GM23338 (cell line): ENCODE measurements around the gene SUGCT. TPM values are rescaled to one million over a fixed set of nuclear protein-coding genes. Genes with fewer than 3 reads are reported as not detected.
A peak's percentile ranks its signal among the peaks of the same experiment; 100 is the strongest.
"Not testable (repeated sequence)": the region's sequence is repeated elsewhere in the genome, so short reads cannot be mapped to it uniquely, and the experiment has no call there.

Experiments used
- ATAC-seq: fragments of 200-7000 bp; cut with Tn5 transposase; 3 replicates; pipeline ENCODE4 v1.9.1; 2020
- DNase-seq: peaks from one replicate; pipeline ENCODE4 v3.0.0-alpha.2; 2015; ENCODE audit warnings: low spot score
- H2AFZ ChIP-seq: fragments of 200-600 bp; sonication (generic); 2 replicates; pipeline ENCODE4 v1.8.0; 2016; ENCODE audit warnings: antibody characterized with exemption, mild to moderate bottlenecking, moderate library complexity
- H3F3A ChIP-seq: fragments of 200-600 bp; sonication (generic); replicated peaks from 2 replicates; pipeline ENCODE4 v1.8.0; 2017; ENCODE audit warnings: antibody characterized with exemption, mixed run types, low read depth
- H3K27ac ChIP-seq: fragments of 200-600 bp; sonication (generic); 2 replicates; pipeline ENCODE4 v1.6.1; 2016; ENCODE audit warnings: low read depth
- H3K27me3 ChIP-seq: fragments of 200-600 bp; sonication (generic); 2 replicates; pipeline ENCODE4 v1.8.0; 2016; ENCODE audit warnings: mild to moderate bottlenecking, mixed run types, moderate library complexity; ENCODE audit not compliant: insufficient read depth
- H3K36me3 ChIP-seq: fragments of 200-600 bp; sonication (generic); 2 replicates; pipeline ENCODE4 v1.8.0; 2016; ENCODE audit warnings: mild to moderate bottlenecking; ENCODE audit not compliant: insufficient read depth
- H3K4me1 ChIP-seq: fragments of 200-600 bp; sonication (generic); 2 replicates; pipeline ENCODE4 v1.8.0; 2016; ENCODE audit warnings: mild to moderate bottlenecking, moderate library complexity; ENCODE audit not compliant: insufficient read depth
- H3K4me2 ChIP-seq: fragments of 200-600 bp; sonication (generic); 2 replicates; pipeline ENCODE4 v1.7.1; 2017; ENCODE audit warnings: mixed run types
- H3K4me3 ChIP-seq: fragments of 200-600 bp; sonication (generic); 2 replicates; pipeline ENCODE4 v1.6.1; 2016; ENCODE audit warnings: mixed run types
- H3K79me2 ChIP-seq: fragments of 200-600 bp; sonication (generic); replicated peaks from 2 replicates; pipeline ENCODE4 v1.8.0; 2017; ENCODE audit warnings: mild to moderate bottlenecking; ENCODE audit not compliant: insufficient read depth
- H3K9me2 ChIP-seq: fragments of 200-600 bp; sonication (generic); 2 replicates; pipeline ENCODE4 v1.8.0; 2017; ENCODE audit not compliant: insufficient read depth
- H4K20me1 ChIP-seq: fragments of 200-600 bp; sonication (generic); replicated peaks from 2 replicates; pipeline ENCODE4 v1.8.0; 2017; ENCODE audit warnings: mild to moderate bottlenecking; ENCODE audit not compliant: insufficient read depth
- H3K27ac Mint-ChIP-seq: 2 replicates; pipeline ENCODE4 v1.8.0; 2020; ENCODE audit warnings: inconsistent platforms, mild to moderate bottlenecking, moderate library complexity, mixed read lengths
- H3K27me3 Mint-ChIP-seq: 3 replicates; pipeline ENCODE4 v1.8.0; 2022; ENCODE audit warnings: low read depth, mild to moderate bottlenecking, moderate library complexity, mixed read lengths, inconsistent platforms; ENCODE audit not compliant: insufficient read depth, poor library complexity
- H3K36me3 Mint-ChIP-seq: 3 replicates; pipeline ENCODE4 v1.8.0; 2021; ENCODE audit warnings: low read depth, mild to moderate bottlenecking, inconsistent platforms, moderate library complexity, mixed read lengths
- H3K4me1 Mint-ChIP-seq: 3 replicates; pipeline ENCODE4 v1.8.0; 2020; ENCODE audit warnings: mild to moderate bottlenecking, inconsistent platforms, mixed read lengths
- H3K4me3 Mint-ChIP-seq: 3 replicates; pipeline ENCODE4 v1.8.0; 2021; ENCODE audit warnings: moderate library complexity, mild to moderate bottlenecking, inconsistent platforms, mixed read lengths
- H3K9me3 Mint-ChIP-seq: 3 replicates; pipeline ENCODE4 v1.8.0; 2020; ENCODE audit warnings: moderate library complexity, mild to moderate bottlenecking, inconsistent platforms, mixed read lengths
- CTCF ChIP-seq, 2 experiments: fragments of 200-600 bp in 1 of 2; sonication (generic) in 1 of 2; conservative IDR thresholded peaks; 2 replicates each; pipeline versions ENCODE4 v1.5.1 to v1.6.1; 2016 to 2017; ENCODE audit warnings: antibody characterized with exemption in 2 of 2, low read depth in 2 of 2, mild to moderate bottlenecking in 2 of 2, moderate library complexity in 1 of 2
- EZH2phosphoT487 ChIP-seq: fragments of 200-600 bp; sonication (generic); IDR thresholded peaks from one replicate; pipeline ENCODE4 v1.8.1; 2018; ENCODE audit warnings: antibody characterized with exemption; ENCODE audit not compliant: unreplicated experiment
- NANOG ChIP-seq: IDR thresholded peaks from 2 replicates; pipeline ENCODE4 v1.6.1; 2016; ENCODE audit warnings: antibody characterized with exemption, borderline replicate concordance
- REST ChIP-seq: IDR thresholded peaks from one replicate; pipeline ENCODE4 v1.6.1; 2018; ENCODE audit warnings: antibody characterized with exemption; ENCODE audit not compliant: unreplicated experiment
- ZNF114 ChIP-seq: fragments of 250-450 bp; sonication (Bioruptor Pico); IDR thresholded peaks from 2 replicates; pipeline ENCODE4 v1.5.0; 2020; ENCODE audit warnings: mild to moderate bottlenecking, moderate library complexity
- ZNF331 ChIP-seq: fragments of 250-450 bp; sonication (Bioruptor Pico); IDR thresholded peaks from 2 replicates; pipeline ENCODE4 v1.5.0; 2020; ENCODE audit warnings: low read depth, mild to moderate bottlenecking, moderate library complexity
- polyA plus RNA-seq: library from polyadenylated mRNA; unstranded; fragments of >200 nt; fragmentation: Nextera tagmentation; extraction: Ambion mirVana; gene quantifications from 2 replicates; pipeline ENCODE4 v1.2.1, GENCODE V29; 2016
- total RNA-seq: library from RNA; depleted of rRNA; stranded (reverse); fragments of >200 nt; shearing (Covaris generic); gene quantifications from 2 replicates; pipeline ENCODE4 v1.2.3, GENCODE V29; 2014

Gene SUGCT
- total and polyA plus RNA-seq, 2 experiments from 2014 or later: 4.2 to 5.6 TPM

DNA sequence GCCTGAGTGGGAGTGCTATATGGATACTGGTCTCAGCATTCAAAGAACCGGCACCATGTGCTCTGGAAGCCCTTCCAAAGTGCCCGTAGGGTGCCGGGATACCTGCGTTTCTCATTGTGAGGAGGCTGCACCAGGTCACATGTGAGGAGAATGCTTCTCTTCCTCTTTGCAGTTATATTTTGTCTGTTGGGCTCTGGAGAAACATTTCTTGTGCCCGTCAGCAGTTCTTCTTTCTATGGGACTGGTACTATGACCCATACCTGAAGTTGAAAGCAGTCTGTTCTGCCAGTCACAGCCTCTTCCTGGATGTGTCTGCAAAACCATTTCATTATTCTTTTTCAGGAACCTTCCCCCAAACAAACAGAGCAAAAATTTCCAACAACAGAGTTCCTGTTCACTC, 465.0 kb downstream of the SUGCT start (continued):
- no peak for TF ChIP-seq REST
- TF ChIP-seq CTCF (conservative IDR thresholded peaks at IDR 0.05; ENCODE audit: low read depth in 2 of 2): no peak
- TF ChIP-seq ZNF331 (CRISPR knock-in tag): no peak
- no peak for TF ChIP-seq EZH2phosphoT487

DNA sequence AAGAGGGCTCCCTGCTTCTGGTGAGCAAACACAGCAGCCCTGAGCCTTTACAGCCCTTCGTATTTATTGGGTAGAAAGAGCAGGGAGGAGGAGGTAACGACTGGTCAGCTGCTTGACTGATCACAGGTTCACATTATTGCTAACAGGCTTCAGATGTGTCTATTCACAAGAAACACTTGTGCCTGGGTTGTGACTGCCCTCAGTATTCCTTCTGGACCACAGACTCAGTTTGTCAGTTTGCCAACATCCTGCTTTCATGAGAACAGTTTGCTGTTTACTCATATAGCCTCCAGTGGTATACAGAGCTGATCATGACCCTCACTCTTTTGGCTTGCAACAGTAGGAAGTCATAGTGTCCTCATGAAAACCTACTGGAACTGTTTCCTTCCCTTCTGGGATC, 467.5 kb downstream of the SUGCT start:
- H2AFZ ChIP-seq, DNase-seq, H3K27me3 Mint-ChIP-seq, H3K4me2 ChIP-seq, H4K20me1 ChIP-seq, H3K27me3 ChIP-seq, H3K36me3 ChIP-seq, H3K4me3 ChIP-seq, H3K36me3 Mint-ChIP-seq, H3K4me3 Mint-ChIP-seq, H3K4me1 ChIP-seq, H3K27ac ChIP-seq, H3K9me3 Mint-ChIP-seq, H3F3A ChIP-seq, ATAC-seq, H3K27ac Mint-ChIP-seq, H3K79me2 ChIP-seq, H3K9me2 ChIP-seq: not testable (repeated sequence)
- peaks cover 11% of the 10 kb centered on the region for H3K4me1 Mint-ChIP-seq

- H3K27ac Mint-ChIP-seq: no peak overlapping the region
- Histone ChIP-seq H3K36me3 (no peaks in the 10 kb centered on the region), H3K79me2 (no peaks in the 10 kb centered on the region), H3K27me3 (no peaks in the 10 kb centered on the region), H3K9me2 (no peaks in the 10 kb centered on the region), H3K4me2 (no peak overlapping the region), H3F3A (no peaks in the 10 kb centered on the region), H3K27ac (no peak overlapping the region), H3K4me3 (no peak overlapping the region), H4K20me1 (no peaks in the 10 kb centered on the region), H3K4me1 (no peaks in the 10 kb centered on the region), H2AFZ (peak overlapping the region; percentile 66; the same call in 1 of the 2 replicates)
- peaks cover 11% of the 10 kb centered on the region for H3K4me1 Mint-ChIP-seq
- H3K36me3 Mint-ChIP-seq: no peaks in the 10 kb centered on the region
- no peak overlapping the region for H3K4me3 Mint-ChIP-seq
- H3K27me3 Mint-ChIP-seq: no peaks in the 10 kb centered on the region
- H3K9me3 Mint-ChIP-seq: no peaks in the 10 kb centered on the region
- DNase-seq (peak; percentile 85), ATAC-seq (peak; percentile 100)
- peak; percentile 79 to 87 for TF ChIP-seq CTCF (conservative IDR thresholded peaks at IDR 0.05; ENCODE audit: low read depth in 2 of 2)
- no peak for TF ChIP-seq ZNF114 (CRISPR knock-in tag)
- TF ChIP-seq NANOG: no peak
Observed at GRCh38 chr7:40604601-40605438, 470.0 kb downstream of the SUGCT start.
